Measurements from ENCODE around the gene SPACA7.

DNA sequence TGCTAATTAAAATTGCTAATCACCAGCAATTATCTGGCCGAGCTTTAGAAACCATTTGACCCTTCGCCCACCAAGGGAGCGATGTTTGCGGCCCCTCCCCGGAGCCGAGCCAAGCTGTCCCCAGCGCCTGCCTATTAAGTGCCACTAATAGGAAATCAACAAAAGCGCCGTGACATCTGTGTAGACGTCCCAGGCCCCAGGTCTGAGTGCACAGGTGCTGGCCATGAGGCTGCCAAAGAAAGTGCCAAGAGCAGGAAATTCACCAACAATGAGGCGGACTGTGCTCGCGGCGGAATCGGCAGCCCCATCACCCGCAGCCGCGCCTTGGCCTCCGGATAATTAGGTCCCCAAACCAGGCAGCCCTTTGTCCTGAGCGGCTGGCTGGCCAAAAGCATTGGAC lies 44.5 kb upstream of the SPACA7 start:
- TF ChIP-seq, protein P1, sequence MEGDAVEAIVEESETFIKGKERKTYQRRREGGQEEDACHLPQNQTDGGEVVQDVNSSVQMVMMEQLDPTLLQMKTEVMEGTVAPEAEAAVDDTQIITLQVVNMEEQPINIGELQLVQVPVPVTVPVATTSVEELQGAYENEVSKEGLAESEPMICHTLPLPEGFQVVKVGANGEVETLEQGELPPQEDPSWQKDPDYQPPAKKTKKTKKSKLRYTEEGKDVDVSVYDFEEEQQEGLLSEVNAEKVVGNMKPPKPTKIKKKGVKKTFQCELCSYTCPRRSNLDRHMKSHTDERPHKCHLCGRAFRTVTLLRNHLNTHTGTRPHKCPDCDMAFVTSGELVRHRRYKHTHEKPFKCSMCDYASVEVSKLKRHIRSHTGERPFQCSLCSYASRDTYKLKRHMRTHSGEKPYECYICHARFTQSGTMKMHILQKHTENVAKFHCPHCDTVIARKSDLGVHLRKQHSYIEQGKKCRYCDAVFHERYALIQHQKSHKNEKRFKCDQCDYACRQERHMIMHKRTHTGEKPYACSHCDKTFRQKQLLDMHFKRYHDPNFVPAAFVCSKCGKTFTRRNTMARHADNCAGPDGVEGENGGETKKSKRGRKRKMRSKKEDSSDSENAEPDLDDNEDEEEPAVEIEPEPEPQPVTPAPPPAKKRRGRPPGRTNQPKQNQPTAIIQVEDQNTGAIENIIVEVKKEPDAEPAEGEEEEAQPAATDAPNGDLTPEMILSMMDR (IDR thresholded peaks at IDR 0.05): no peak
- TF ChIP-seq POLR2A (IDR thresholded peaks at IDR 0.05): no peak

Measured in uterus (tissue), 2 donors.